ENCODE measurements around the gene SCFD2. TPM values are rescaled to one million over a fixed set of nuclear protein-coding genes. Genes with fewer than 3 reads are reported as not detected.

Gene SCFD2
- total RNA-seq, 1 donor from 2014 or later: 10.7 TPM

DNA sequence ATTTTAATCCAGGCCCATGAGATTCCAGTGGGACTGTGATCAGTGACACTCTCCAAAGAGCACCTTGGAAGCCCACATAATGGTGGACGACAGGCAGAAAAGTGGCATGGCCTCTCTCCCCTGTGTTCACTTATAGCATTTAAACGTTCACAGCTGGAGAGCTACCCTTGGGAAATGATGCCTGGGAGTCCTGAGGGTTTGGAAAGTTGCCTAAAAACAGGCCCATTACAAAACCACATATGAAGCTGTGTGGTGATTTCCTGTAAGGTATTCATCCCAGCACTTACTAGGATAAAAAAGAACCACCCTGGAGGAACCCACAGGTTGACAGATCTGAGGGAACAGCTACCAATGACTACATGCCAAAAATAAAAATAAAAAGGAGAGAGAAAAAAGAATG lies 310.6 kb downstream of the SCFD2 start:
- TF ChIP-seq, protein P1, sequence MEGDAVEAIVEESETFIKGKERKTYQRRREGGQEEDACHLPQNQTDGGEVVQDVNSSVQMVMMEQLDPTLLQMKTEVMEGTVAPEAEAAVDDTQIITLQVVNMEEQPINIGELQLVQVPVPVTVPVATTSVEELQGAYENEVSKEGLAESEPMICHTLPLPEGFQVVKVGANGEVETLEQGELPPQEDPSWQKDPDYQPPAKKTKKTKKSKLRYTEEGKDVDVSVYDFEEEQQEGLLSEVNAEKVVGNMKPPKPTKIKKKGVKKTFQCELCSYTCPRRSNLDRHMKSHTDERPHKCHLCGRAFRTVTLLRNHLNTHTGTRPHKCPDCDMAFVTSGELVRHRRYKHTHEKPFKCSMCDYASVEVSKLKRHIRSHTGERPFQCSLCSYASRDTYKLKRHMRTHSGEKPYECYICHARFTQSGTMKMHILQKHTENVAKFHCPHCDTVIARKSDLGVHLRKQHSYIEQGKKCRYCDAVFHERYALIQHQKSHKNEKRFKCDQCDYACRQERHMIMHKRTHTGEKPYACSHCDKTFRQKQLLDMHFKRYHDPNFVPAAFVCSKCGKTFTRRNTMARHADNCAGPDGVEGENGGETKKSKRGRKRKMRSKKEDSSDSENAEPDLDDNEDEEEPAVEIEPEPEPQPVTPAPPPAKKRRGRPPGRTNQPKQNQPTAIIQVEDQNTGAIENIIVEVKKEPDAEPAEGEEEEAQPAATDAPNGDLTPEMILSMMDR (IDR thresholded peaks at IDR 0.05): no peak
- Mint-ChIP-seq H3K9me3 (ENCODE audit: low read depth) (peaks cover 3% of the 10 kb centered on the region), H3K36me3 (ENCODE audit: low read depth) (peaks cover 4% of the 10 kb centered on the region), H3K27ac (ENCODE audit: unreplicated experiment) (peak overlapping the region; percentile 64), H3K27me3 (ENCODE audit: low read depth) (no peaks in the 10 kb centered on the region), H3K4me3 (ENCODE audit: unreplicated experiment) (no peak overlapping the region), H3K4me1 (ENCODE audit: low read depth) (peaks cover 21% of the 10 kb centered on the region)
- no peak for DNase-seq (ENCODE audit: low spot score)

DNA sequence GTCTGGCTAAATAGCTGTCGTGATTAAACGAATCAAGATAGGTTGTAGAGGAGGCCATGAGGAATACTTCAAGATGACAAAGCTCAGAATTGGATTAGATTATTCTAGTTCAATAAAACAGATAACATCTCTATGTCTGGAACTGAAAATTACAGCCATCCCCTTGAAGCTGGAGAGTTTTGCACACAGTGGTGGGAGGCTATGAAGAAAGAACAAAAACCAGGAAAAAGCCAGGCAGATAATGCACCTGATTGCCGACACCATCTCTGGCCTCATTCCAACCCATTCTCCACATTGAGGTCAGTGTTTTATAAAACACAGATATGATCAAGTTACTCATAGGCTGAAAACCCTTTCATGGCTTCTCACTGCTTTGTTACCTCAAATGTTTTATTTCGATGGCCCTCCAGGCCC lies 315.5 kb downstream of the SCFD2 start:
- H3K4me3 Mint-ChIP-seq (ENCODE audit: unreplicated experiment): no peak overlapping the region
- H3K27ac Mint-ChIP-seq (ENCODE audit: unreplicated experiment): no peak overlapping the region
- no peaks in the 10 kb centered on the region for H3K36me3 Mint-ChIP-seq (ENCODE audit: low read depth)
- no peak for DNase-seq (ENCODE audit: low spot score)
- no peaks in the 10 kb centered on the region for H3K9me3 Mint-ChIP-seq (ENCODE audit: low read depth)
- TF ChIP-seq, protein P1 (IDR thresholded peaks at IDR 0.05): no peak
- H3K4me1 Mint-ChIP-seq (ENCODE audit: low read depth): peaks cover 7% of the 10 kb centered on the region
- H3K27me3 Mint-ChIP-seq (ENCODE audit: low read depth): no peaks in the 10 kb centered on the region

DNA sequence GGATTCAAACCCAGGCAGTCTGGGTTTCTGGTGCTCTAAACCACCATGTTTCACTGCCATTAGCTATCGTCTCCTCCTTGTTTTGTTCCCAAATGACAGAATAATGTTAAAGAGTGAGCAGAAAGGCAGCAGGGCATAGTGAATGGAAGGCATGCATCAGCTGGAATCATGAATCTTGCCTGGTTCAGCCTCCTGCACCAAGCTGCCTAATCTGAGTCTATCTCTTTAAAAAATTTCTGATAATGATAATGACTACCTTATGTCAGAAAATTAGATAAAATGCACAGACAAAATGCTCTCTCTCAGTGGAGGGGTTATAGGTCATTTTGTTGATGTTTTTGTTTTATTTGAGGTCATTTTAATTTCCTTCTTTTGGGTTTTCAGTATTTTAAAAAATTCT lies 316.3 kb downstream of the SCFD2 start:
- H3K4me3 Mint-ChIP-seq (ENCODE audit: unreplicated experiment): no peak overlapping the region
- TF ChIP-seq, protein P1 (IDR thresholded peaks at IDR 0.05): no peak
- H3K27me3 Mint-ChIP-seq (ENCODE audit: low read depth): no peaks in the 10 kb centered on the region
- H3K9me3 Mint-ChIP-seq (ENCODE audit: low read depth): no peaks in the 10 kb centered on the region
- no peak for DNase-seq (ENCODE audit: low spot score)
- H3K27ac Mint-ChIP-seq (ENCODE audit: unreplicated experiment): no peak overlapping the region
- H3K36me3 Mint-ChIP-seq (ENCODE audit: low read depth): no peaks in the 10 kb centered on the region
- no peaks in the 10 kb centered on the region for H3K4me1 Mint-ChIP-seq (ENCODE audit: low read depth)

DNA sequence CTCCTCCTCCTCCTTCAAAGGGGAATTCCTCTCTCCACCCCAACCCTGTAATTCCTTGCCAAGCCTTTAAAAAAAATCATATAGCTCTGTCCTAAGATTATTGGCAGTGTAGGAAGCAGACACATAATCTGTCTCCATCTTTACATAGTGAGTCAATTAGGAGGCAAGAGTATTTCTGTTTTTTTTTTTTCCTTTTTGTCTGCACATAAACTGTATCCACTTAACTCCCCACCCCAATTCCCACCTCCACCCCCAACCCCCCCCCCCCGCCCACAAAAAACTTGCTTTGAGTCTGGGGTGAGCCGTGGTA lies 321.3 kb downstream of the SCFD2 start:
- peaks cover 18% of the 10 kb centered on the region for H3K4me1 Mint-ChIP-seq (ENCODE audit: low read depth)
- H3K9me3 Mint-ChIP-seq (ENCODE audit: low read depth): no peaks in the 10 kb centered on the region
- no peak overlapping the region for H3K27ac Mint-ChIP-seq (ENCODE audit: unreplicated experiment)
- DNase-seq (ENCODE audit: low spot score): no peak
- no peak overlapping the region for H3K4me3 Mint-ChIP-seq (ENCODE audit: unreplicated experiment)
- H3K27me3 Mint-ChIP-seq (ENCODE audit: low read depth): no peaks in the 10 kb centered on the region
- TF ChIP-seq, protein P1 (IDR thresholded peaks at IDR 0.05): no peak
- no peaks in the 10 kb centered on the region for H3K36me3 Mint-ChIP-seq (ENCODE audit: low read depth)

DNA sequence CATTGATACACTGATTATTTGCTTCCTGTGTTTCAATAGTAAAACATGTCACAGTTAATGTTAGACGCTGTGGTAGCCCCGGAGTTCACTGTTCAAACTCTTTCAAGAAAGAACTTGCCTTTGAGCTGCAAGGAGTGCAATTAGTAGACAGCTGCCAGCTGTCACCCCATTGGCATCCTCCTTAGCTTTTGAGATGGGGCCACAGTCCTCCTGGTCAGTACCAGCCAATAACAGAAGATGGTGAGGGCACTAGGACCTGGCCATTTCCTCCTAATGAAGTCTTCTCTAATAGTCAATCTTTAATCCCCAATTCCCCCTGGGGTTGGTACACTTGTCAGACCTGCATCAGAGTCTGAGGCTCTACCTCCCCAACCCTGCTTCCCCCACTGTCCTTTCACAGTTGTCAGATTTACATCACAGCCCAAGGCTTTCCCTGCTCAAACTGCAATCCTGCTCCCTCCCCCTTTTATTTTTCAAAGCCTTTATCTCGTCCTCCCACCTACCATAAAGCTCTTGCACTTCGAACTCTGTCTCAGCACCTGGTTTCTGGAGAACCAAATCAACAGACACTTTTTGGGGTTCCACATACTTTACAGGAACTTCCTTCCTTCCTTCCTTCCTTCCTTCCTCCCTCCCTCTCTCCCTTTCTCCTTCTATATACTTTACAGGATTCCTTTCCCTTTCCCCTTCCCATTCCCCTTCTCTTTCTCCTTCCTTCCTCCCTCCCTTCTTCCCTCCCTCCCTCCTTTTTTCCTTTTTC lies 321.8 kb downstream of the SCFD2 start:
- Mint-ChIP-seq H3K36me3 (ENCODE audit: low read depth) (no peaks in the 10 kb centered on the region), H3K4me3 (ENCODE audit: unreplicated experiment) (no peak overlapping the region), H3K4me1 (ENCODE audit: low read depth) (peaks cover 18% of the 10 kb centered on the region), H3K9me3 (ENCODE audit: low read depth) (no peaks in the 10 kb centered on the region), H3K27me3 (ENCODE audit: low read depth) (no peaks in the 10 kb centered on the region), H3K27ac (ENCODE audit: unreplicated experiment) (no peak overlapping the region)
- DNase-seq (ENCODE audit: low spot score): no peak
- TF ChIP-seq, protein P1 (IDR thresholded peaks at IDR 0.05): no peak
